Gastroesophageal sphincter (tissue), 3 donors: Measurements from ENCODE around the gene PRRX2.

Experiments used
- POLR2A ChIP-seq, 2 donors: fragments of 450-650 bp; IDR thresholded peaks; one replicate each; pipeline ENCODE4 v1.6.1; 2017; ENCODE audit warnings: antibody characterized with exemption in 2 of 2, mild to moderate bottlenecking in 2 of 2, moderate library complexity in 1 of 2
- TF ChIP-seq, protein P1 (sequence below), 4 experiments: fragments of 200-600 bp in 2 of 4; fragments of 450-650 bp in 2 of 4; sonication (generic) in 1 of 4; IDR thresholded peaks; one replicate each; pipeline ENCODE4 v1.5.1; 2017 to 2019; ENCODE audit warnings: antibody characterized with exemption in 4 of 4, mild to moderate bottlenecking in 2 of 4, moderate library complexity in 2 of 4

- TF ChIP-seq, protein P1, sequence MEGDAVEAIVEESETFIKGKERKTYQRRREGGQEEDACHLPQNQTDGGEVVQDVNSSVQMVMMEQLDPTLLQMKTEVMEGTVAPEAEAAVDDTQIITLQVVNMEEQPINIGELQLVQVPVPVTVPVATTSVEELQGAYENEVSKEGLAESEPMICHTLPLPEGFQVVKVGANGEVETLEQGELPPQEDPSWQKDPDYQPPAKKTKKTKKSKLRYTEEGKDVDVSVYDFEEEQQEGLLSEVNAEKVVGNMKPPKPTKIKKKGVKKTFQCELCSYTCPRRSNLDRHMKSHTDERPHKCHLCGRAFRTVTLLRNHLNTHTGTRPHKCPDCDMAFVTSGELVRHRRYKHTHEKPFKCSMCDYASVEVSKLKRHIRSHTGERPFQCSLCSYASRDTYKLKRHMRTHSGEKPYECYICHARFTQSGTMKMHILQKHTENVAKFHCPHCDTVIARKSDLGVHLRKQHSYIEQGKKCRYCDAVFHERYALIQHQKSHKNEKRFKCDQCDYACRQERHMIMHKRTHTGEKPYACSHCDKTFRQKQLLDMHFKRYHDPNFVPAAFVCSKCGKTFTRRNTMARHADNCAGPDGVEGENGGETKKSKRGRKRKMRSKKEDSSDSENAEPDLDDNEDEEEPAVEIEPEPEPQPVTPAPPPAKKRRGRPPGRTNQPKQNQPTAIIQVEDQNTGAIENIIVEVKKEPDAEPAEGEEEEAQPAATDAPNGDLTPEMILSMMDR (IDR thresholded peaks at IDR 0.05) = no peak
- no peak for TF ChIP-seq POLR2A (IDR thresholded peaks at IDR 0.05)
Observed at GRCh38 chr9:129761293-129761900, 96.0 kb downstream of the PRRX2 start.
